Endothelial cell of umbilical vein (primary cell): ENCODE measurements around the gene CABYR. TPM values are rescaled to one million over a fixed set of nuclear protein-coding genes. Genes with fewer than 3 reads are reported as not detected.

Experiments used
- BruUV-seq: library from RNA; stranded (reverse); fragments of 400-500 nt; replicated peaks from 2 replicates; lab custom pipeline; 2021; lab: Mats Ljungman, UMichigan
- CTCF ChIA-PET: fragments of 300-600, 350-600 bp; sonication (Branson Sonifier 250); formaldehyde crosslinking; loops from one replicate; lab custom pipeline; 2021; ENCODE audit warnings: antibody characterized with exemption, inconsistent platforms; lab: Charles Lee
- POLR2A ChIA-PET: fragments of 300-600, 350-600 bp; sonication (Branson Sonifier 250); formaldehyde crosslinking; loops from one replicate; lab custom pipeline; 2021; ENCODE audit warnings: antibody characterized with exemption, inconsistent platforms; lab: Charles Lee
- DNase-seq: peaks from one replicate; pipeline ENCODE4 v3.0.0-alpha.2; 2011; ENCODE audit warnings: low read depth, low spot score
- FAIRE-seq: peaks from 2 replicates; lab custom pipeline; 2011; peaks lifted over from hg19 to GRCh38; lab: Jason Lieb, UNC
- H2AFZ ChIP-seq: 2 replicates; pipeline ENCODE4 v1.6.0; 2012; ENCODE audit warnings: low read depth, low read length, control low read depth, inconsistent platforms
- H3K27ac ChIP-seq: 2 replicates; pipeline ENCODE4 v1.5.1; 2011; ENCODE audit warnings: low read depth, mild to moderate bottlenecking, control low read depth, low read length, moderate library complexity; ENCODE audit not compliant: insufficient read depth
- H3K27me3 ChIP-seq, 2 experiments: 2 replicates each; pipeline versions ENCODE4 v1.6.0 to v1.6.1; 2011; ENCODE audit warnings: low read length in 2 of 2, mixed read lengths in 1 of 2; ENCODE audit not compliant: control insufficient read depth in 2 of 2, insufficient read depth in 2 of 2
- H3K36me3 ChIP-seq, 2 experiments: 2 replicates in 1 of 2; 3 replicates in 1 of 2; pipeline ENCODE4 v1.5.1; 2011; ENCODE audit warnings: low read length in 2 of 2, mild to moderate bottlenecking in 1 of 2, moderate library complexity in 1 of 2; ENCODE audit not compliant: control insufficient read depth in 2 of 2, insufficient read depth in 2 of 2; ENCODE audit errors: extremely low read depth in 1 of 2
- H3K4me1 ChIP-seq: 3 replicates; pipeline ENCODE4 v1.5.1; 2011; ENCODE audit warnings: mild to moderate bottlenecking, low read length; ENCODE audit not compliant: control insufficient read depth, insufficient read depth; ENCODE audit errors: extremely low read depth
- H3K4me2 ChIP-seq: 2 replicates; pipeline ENCODE4 v1.6.1; 2011; ENCODE audit warnings: low read length, control low read depth, mixed read lengths; ENCODE audit not compliant: insufficient read depth
- H3K4me3 ChIP-seq, 3 experiments: fragments of 200-600 bp in 1 of 3; sonication (generic), shearing (Covaris generic) in 1 of 3; replicated peaks in 1 of 3; 2 replicates each; pipeline ENCODE4 v1.5.1; 2011 to 2016; ENCODE audit warnings: control low read depth in 3 of 3, low read length in 3 of 3, mild to moderate bottlenecking in 2 of 3, inconsistent platforms in 1 of 3, low read depth in 1 of 3, moderate library complexity in 1 of 3; ENCODE audit not compliant: insufficient read depth in 1 of 3
- H3K79me2 ChIP-seq: 2 replicates; pipeline ENCODE4 v1.6.0; 2012; ENCODE audit warnings: low read length, inconsistent platforms; ENCODE audit not compliant: control insufficient read depth, insufficient read depth
- H3K9ac ChIP-seq: replicated peaks from 2 replicates; pipeline ENCODE3; 2011; ENCODE audit warnings: low read length, control low read depth; ENCODE audit not compliant: insufficient read depth; ENCODE audit errors: extremely low read depth
- H3K9me1 ChIP-seq: replicated peaks from 3 replicates; pipeline ENCODE4 v1.6.0; 2011; ENCODE audit warnings: mild to moderate bottlenecking, low read length; ENCODE audit not compliant: control insufficient read depth, insufficient read depth; ENCODE audit errors: extremely low read depth
- H3K9me3 ChIP-seq: replicated peaks from 2 replicates; pipeline ENCODE4 v1.5.1; 2012; ENCODE audit warnings: low read length, inconsistent platforms; ENCODE audit not compliant: control insufficient read depth, insufficient read depth
- H4K20me1 ChIP-seq: replicated peaks from 2 replicates; pipeline ENCODE3; 2011; ENCODE audit warnings: mild to moderate bottlenecking, low read length; ENCODE audit not compliant: control insufficient read depth, insufficient read depth; ENCODE audit errors: extremely low read depth
- EZH2 ChIP-seq: IDR thresholded peaks from 2 replicates; pipeline ENCODE4 v1.6.1; 2012; ENCODE audit warnings: borderline replicate concordance, low read depth, mild to moderate bottlenecking, moderate library complexity, low read length, inconsistent platforms; ENCODE audit not compliant: severe bottlenecking
- FOS ChIP-seq: IDR thresholded peaks from 2 replicates; pipeline ENCODE4 v1.6.1; 2011; ENCODE audit warnings: mild to moderate bottlenecking, low read length, moderate library complexity, borderline replicate concordance; ENCODE audit not compliant: insufficient read depth
- GATA2 ChIP-seq: IDR thresholded peaks from 2 replicates; pipeline ENCODE4 v1.7.0; 2011; ENCODE audit warnings: low read depth, mild to moderate bottlenecking, moderate library complexity, mixed read lengths, low read length; ENCODE audit not compliant: insufficient read length, insufficient read depth
- JUN ChIP-seq: IDR thresholded peaks from 2 replicates; pipeline ENCODE4 v1.6.1; 2011; ENCODE audit warnings: borderline replicate concordance, low read depth; ENCODE audit not compliant: insufficient read length, insufficient read depth
- MYC ChIP-seq: IDR thresholded peaks from one replicate; pipeline ENCODE4 v1.6.1; 2011; ENCODE audit warnings: mild to moderate bottlenecking, low read depth, low read length
- POLR2A ChIP-seq: IDR thresholded peaks from 2 replicates; pipeline ENCODE4 v1.6.1; 2012; ENCODE audit warnings: low read depth, mild to moderate bottlenecking, control low read depth, low read length
- POLR2AphosphoS5 ChIP-seq: IDR thresholded peaks from 2 replicates; pipeline ENCODE4 v1.6.1; 2012; ENCODE audit warnings: low read depth, mild to moderate bottlenecking, control low read depth, low read length, moderate library complexity; ENCODE audit not compliant: insufficient read depth
- dilution Hi-C: fragments of 300-500 bp; cut with MboI; formaldehyde crosslinking; loops from one replicate; pipeline ENCODE4 v1.15.0; 2019; ENCODE audit warnings: low sequenced_read_pairs; ENCODE audit not compliant: extremely low pct_ligation_motif_present
- intact Hi-C: fragments of 100-400 bp; cut with micrococcal nuclease; formaldehyde crosslinking; loops from one replicate; pipeline ENCODE4 v1.10.0; 2022
- polyA plus RNA-seq, 4 experiments: library from polyadenylated mRNA; depleted of rRNA in 3 of 4; stranded (reverse) in 3 of 4; unstranded in 1 of 4; fragments of >200 nt; gene quantifications; 2 replicates each; pipeline versions ENCODE4 v1.2.1 to v1.2.3, GENCODE V29; 2011 to 2012; ENCODE audit warnings: missing spikeins in 1 of 4
- total RNA-seq: library from RNA; stranded (reverse); gene quantifications from 2 replicates; pipeline ENCODE4 v1.2.3, GENCODE V29; 2021
- TF ChIP-seq, protein P1 (sequence below): IDR thresholded peaks from 2 replicates; pipeline ENCODE4 v1.6.1; 2011; ENCODE audit not compliant: insufficient read depth, insufficient read length
- TF ChIP-seq, protein P2 (sequence below), 2 donors: IDR thresholded peaks; 1 replicate in 1 of 2; 2 replicates in 1 of 2; pipeline ENCODE4 v1.5.1; 2011; ENCODE audit warnings: low read length in 2 of 2, mild to moderate bottlenecking in 2 of 2, moderate library complexity in 2 of 2, control low read depth in 1 of 2, inconsistent platforms in 1 of 2, low read depth in 1 of 2; ENCODE audit not compliant: insufficient read depth in 1 of 2; ENCODE audit errors: extremely low read depth in 1 of 2

The CABYR gene
- total and polyA plus RNA-seq, 2 donors (not counting 3 experiments of a cell fraction or from before 2014, with no cell fraction given): 3.9 to 8.9 TPM

DNA sequence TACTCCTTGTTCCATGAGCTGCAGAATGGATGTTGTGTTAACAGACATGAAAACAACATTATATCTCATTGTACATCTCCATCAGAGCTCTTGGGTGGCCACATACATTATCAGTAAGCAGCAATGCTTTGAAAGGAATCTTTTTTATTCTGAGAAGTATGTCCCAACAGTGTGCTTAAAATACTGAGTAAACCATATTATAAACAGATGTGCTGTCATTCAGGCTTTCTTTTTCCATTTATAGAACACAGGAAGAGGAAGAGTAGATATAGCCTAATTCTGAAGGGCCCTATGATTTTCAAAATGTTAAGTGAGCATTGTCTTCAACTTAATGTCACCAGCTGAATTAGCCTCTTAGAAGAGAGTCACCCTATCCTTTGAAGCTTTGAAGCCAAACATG lies 44.3 kb upstream of the CABYR start:
- intact Hi-C loops (no loop called here), dilution Hi-C loops (no loop called here)
- peak; percentile 18 for FAIRE-seq
- H3K27me3 ChIP-seq: no peaks in the 10 kb centered on the region
- no peaks in the 10 kb centered on the region for H3K9me3 ChIP-seq
- H3K9ac ChIP-seq: no peak overlapping the region
- H3K27ac ChIP-seq: no peak overlapping the region
- H2AFZ ChIP-seq: no peak overlapping the region
- TF ChIP-seq POLR2A (no peak), MYC (no peak), JUN (no peak), POLR2AphosphoS5 (no peak), FOS (no peak), EZH2 (no peak), GATA2 (no peak)
- TF ChIP-seq, protein P1, sequence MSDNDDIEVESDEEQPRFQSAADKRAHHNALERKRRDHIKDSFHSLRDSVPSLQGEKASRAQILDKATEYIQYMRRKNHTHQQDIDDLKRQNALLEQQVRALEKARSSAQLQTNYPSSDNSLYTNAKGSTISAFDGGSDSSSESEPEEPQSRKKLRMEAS: no peak
- TF ChIP-seq, protein P2, sequence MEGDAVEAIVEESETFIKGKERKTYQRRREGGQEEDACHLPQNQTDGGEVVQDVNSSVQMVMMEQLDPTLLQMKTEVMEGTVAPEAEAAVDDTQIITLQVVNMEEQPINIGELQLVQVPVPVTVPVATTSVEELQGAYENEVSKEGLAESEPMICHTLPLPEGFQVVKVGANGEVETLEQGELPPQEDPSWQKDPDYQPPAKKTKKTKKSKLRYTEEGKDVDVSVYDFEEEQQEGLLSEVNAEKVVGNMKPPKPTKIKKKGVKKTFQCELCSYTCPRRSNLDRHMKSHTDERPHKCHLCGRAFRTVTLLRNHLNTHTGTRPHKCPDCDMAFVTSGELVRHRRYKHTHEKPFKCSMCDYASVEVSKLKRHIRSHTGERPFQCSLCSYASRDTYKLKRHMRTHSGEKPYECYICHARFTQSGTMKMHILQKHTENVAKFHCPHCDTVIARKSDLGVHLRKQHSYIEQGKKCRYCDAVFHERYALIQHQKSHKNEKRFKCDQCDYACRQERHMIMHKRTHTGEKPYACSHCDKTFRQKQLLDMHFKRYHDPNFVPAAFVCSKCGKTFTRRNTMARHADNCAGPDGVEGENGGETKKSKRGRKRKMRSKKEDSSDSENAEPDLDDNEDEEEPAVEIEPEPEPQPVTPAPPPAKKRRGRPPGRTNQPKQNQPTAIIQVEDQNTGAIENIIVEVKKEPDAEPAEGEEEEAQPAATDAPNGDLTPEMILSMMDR (IDR thresholded peaks at IDR 0.05; ENCODE audit: extremely low read depth in 1 of 2, insufficient read depth in 1 of 2, low read depth in 1 of 2, low read length in 2 of 2): no peak
- H3K79me2 ChIP-seq: no peaks in the 10 kb centered on the region
- H4K20me1 ChIP-seq: no peaks in the 10 kb centered on the region
- H3K36me3 ChIP-seq: no peaks in the 10 kb centered on the region
- no peaks in the 10 kb centered on the region for H3K9me1 ChIP-seq
- POLR2A ChIA-PET: no interaction called here
- no TSS peak for BruUV-seq
- H3K4me2 ChIP-seq: no peak overlapping the region
- H3K4me3 ChIP-seq: no peak overlapping the region
- CTCF ChIA-PET: no interaction called here
- H3K4me1 ChIP-seq: no peaks in the 10 kb centered on the region
- DNase-seq: no peak
